Gastrocnemius medialis (tissue), 4 donors: ENCODE measurements around the gene MYCBP2. TPM values are rescaled to one million over a fixed set of nuclear protein-coding genes. Genes with fewer than 3 reads are reported as not detected.
A peak's percentile ranks its signal among the peaks of the same experiment; 100 is the strongest.
"Not testable (repeated sequence)": the region's sequence is repeated elsewhere in the genome, so short reads cannot be mapped to it uniquely, and the experiment has no call there.

Experiments used
- ATAC-seq, 2 donors: fragments of 150-250 bp; one replicate each; pipeline ENCODE4 v1.9.1; 2016
- DNase-seq, 2 donors: peaks; one replicate each; pipeline ENCODE4 v3.0.0-alpha.2; 2019
- H3K27ac ChIP-seq, 4 donors: fragments of 200-600 bp; sonication (generic); 1 replicate in 1 of 4; 2 replicates in 3 of 4; pipeline ENCODE4 v1.5.1; 2016 to 2018; ENCODE audit warnings: mild to moderate bottlenecking in 2 of 4, moderate library complexity in 1 of 4
- H3K27me3 ChIP-seq, 3 donors: fragments of 200-600 bp; sonication (generic) in 2 of 3; 1 replicate in 1 of 3; 2 replicates in 2 of 3; pipeline versions ENCODE4 v1.5.1 to v1.6.0; 2016 to 2019; ENCODE audit warnings: mild to moderate bottlenecking in 1 of 3, moderate library complexity in 1 of 3
- H3K36me3 ChIP-seq, 2 donors: fragments of 200-600 bp; sonication (generic) in 1 of 2; one replicate each; pipeline ENCODE4 v1.5.1; 2017 to 2018
- H3K4me1 ChIP-seq, 2 donors: fragments of 200-600 bp; sonication (generic) in 1 of 2; one replicate each; pipeline ENCODE4 v1.5.1; 2016 to 2017; ENCODE audit warnings: mild to moderate bottlenecking in 2 of 2
- H3K4me3 ChIP-seq, 4 donors: fragments of 200-600 bp; sonication (generic) in 3 of 4; 1 replicate in 1 of 4; 2 replicates in 3 of 4; pipeline ENCODE4 v1.5.1; 2016 to 2019; ENCODE audit warnings: mild to moderate bottlenecking in 2 of 4
- H3K9me3 ChIP-seq, 3 donors: fragments of 200-600 bp; sonication (generic) in 2 of 3; 1 replicate in 1 of 3; 2 replicates in 2 of 3; pipeline ENCODE4 v1.5.1; 2016 to 2019
- POLR2A ChIP-seq, 2 donors: fragments of 450-650 bp; IDR thresholded peaks; one replicate each; pipeline ENCODE4 v1.6.1; 2017; ENCODE audit warnings: antibody characterized with exemption in 2 of 2, mild to moderate bottlenecking in 2 of 2, moderate library complexity in 2 of 2
- in situ Hi-C, 4 donors: fragments of 200-750 bp; cut with MboI; loops; one replicate each; pipeline versions ENCODE4 v1.15.0 to v1.8.0; 2017; ENCODE audit warnings: low sequenced_read_pairs in 4 of 4
- intact Hi-C: fragments of 100-400 bp; cut with DNase I; formaldehyde crosslinking; loops from one replicate; pipeline ENCODE4 v1.15.1; 2023; ENCODE audit warnings: low total_unique reads
- total RNA-seq, 4 donors: library from RNA; depleted of rRNA; stranded (reverse); fragments of >200 nt; gene quantifications; one replicate each; pipeline versions ENCODE4 v1.1.0 to v1.2.3, GENCODE V29; 2016
- TF ChIP-seq, protein P1 (sequence below), 5 experiments: fragments of 450-650 bp in 3 of 5; fragments of 200-600 bp in 2 of 5; sonication (generic) in 2 of 5; IDR thresholded peaks in 4 of 5; conservative IDR thresholded peaks in 1 of 5; 1 replicate in 4 of 5; 2 replicates in 1 of 5; pipeline ENCODE4 v1.5.1; 2016 to 2019; ENCODE audit warnings: antibody characterized with exemption in 5 of 5, mild to moderate bottlenecking in 3 of 5, moderate library complexity in 3 of 5

The MYCBP2 gene
- total RNA-seq, 4 donors from 2014 or later, result 42.1 to 56.9 (median 45.1) TPM

DNA sequence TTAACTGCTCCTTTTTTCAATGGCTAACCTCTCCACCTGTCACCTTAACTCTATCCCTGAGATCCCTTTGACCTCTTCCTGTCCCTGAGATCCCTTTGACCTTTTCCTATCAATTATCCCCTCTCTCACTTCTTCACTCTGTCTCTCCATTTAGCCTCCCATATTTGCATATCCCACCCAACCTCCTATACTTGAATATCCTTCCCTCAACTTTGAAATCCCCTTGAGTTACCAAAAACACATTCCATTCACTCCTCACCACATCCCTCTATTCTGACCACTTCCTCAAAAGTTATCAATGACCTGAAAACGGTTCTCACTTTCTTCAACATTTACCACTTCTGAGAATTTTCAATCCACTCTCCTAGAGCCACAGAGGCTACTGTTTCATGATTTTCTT, 3.0 kb downstream of the MYCBP2 start:
- no peak for DNase-seq
- no peaks in the 10 kb centered on the region for H3K9me3 ChIP-seq
- H3K36me3 ChIP-seq, result no peaks in the 10 kb centered on the region
- no peak for TF ChIP-seq POLR2A (IDR thresholded peaks at IDR 0.05)
- TF ChIP-seq, protein P1, sequence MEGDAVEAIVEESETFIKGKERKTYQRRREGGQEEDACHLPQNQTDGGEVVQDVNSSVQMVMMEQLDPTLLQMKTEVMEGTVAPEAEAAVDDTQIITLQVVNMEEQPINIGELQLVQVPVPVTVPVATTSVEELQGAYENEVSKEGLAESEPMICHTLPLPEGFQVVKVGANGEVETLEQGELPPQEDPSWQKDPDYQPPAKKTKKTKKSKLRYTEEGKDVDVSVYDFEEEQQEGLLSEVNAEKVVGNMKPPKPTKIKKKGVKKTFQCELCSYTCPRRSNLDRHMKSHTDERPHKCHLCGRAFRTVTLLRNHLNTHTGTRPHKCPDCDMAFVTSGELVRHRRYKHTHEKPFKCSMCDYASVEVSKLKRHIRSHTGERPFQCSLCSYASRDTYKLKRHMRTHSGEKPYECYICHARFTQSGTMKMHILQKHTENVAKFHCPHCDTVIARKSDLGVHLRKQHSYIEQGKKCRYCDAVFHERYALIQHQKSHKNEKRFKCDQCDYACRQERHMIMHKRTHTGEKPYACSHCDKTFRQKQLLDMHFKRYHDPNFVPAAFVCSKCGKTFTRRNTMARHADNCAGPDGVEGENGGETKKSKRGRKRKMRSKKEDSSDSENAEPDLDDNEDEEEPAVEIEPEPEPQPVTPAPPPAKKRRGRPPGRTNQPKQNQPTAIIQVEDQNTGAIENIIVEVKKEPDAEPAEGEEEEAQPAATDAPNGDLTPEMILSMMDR (IDR thresholded peaks at IDR 0.05 in 4 of 5, conservative IDR thresholded peaks at IDR 0.05 in 1 of 5), result no peak
- no peak for ATAC-seq
- no peak overlapping the region for H3K27ac ChIP-seq
- intact Hi-C loops, result no loop called here
- H3K27me3 ChIP-seq, result no peaks in the 10 kb centered on the region
- peaks cover 33 to 53% of the 10 kb centered on the region in 2 donors for H3K4me1 ChIP-seq
- in situ Hi-C loops, result loop anchor here in 1 of 4 donors (25.0 kb wide), 1 partner anchor 163 kb away; no protein-coding TSS in a partner anchor
- H3K4me3 ChIP-seq, result no peak overlapping the region

DNA sequence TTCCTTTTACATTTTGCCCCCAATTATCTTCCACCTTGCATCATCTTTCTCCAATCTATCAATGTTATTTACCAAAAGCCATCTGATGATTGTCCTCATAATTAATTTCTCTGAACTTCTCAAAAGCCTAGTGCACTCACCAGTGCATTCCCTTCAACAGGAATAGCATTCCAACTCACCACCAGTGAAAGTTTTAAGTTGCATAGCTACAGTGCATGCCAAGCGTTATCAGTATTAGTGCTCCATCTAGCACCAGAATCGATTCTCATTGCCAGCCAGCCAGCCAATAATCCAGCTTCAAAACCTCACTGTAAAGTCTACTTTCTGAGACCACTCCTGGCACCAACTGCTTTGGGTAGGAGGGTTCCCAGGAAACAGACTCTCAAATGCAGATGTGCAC, 7.4 kb downstream of the MYCBP2 start:
- H3K4me1 ChIP-seq, result peaks cover 32 to 39% of the 10 kb centered on the region in 2 donors
- DNase-seq (no peak), ATAC-seq (no peak)
- H3K9me3 ChIP-seq, result no peaks in the 10 kb centered on the region
- intact Hi-C loops (no loop called here), in situ Hi-C loops (loop anchor here in 1 of 4 donors (25.0 kb wide), 1 partner anchor 168 kb away; no protein-coding TSS in a partner anchor)
- H3K4me3 ChIP-seq, result no peak overlapping the region
- no peaks in the 10 kb centered on the region for H3K36me3 ChIP-seq
- no peaks in the 10 kb centered on the region for H3K27me3 ChIP-seq
- H3K27ac ChIP-seq, result no peak overlapping the region
- TF ChIP-seq POLR2A (IDR thresholded peaks at IDR 0.05), result no peak
- TF ChIP-seq, protein P1 (IDR thresholded peaks at IDR 0.05 in 4 of 5, conservative IDR thresholded peaks at IDR 0.05 in 1 of 5), result no peak

DNA sequence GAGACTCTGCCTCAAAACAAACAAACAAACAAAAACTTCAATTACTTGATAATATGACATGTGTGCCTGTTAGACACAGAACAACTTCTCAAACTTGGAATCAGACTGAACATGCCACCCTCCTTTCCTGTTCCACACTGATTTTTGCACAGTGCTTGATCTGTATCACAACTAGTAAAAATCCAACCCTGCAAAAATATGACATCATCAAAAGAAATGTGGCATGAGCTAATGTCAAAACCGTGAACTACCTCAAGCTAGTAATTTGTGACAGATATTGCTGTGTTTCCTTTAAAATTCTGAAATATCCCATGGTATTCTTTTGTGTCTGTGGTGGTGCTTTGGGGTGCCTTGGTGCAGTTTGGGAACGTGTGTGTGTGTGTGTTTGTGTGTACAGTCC, 8.2 kb downstream of the MYCBP2 start:
- ATAC-seq (no peak), DNase-seq (no peak)
- Histone ChIP-seq H3K27me3 (no peaks in the 10 kb centered on the region), H3K36me3 (no peaks in the 10 kb centered on the region), H3K4me3 (no peak overlapping the region), H3K4me1 (peaks cover 24 to 34% of the 10 kb centered on the region in 2 donors), H3K27ac (no peak overlapping the region), H3K9me3 (no peaks in the 10 kb centered on the region)
- in situ Hi-C loops, result loop anchor here in 1 of 4 donors (25.0 kb wide), 1 partner anchor 169 kb away; no protein-coding TSS in a partner anchor
- TF ChIP-seq POLR2A (IDR thresholded peaks at IDR 0.05), result no peak
- TF ChIP-seq, protein P1 (IDR thresholded peaks at IDR 0.05 in 4 of 5, conservative IDR thresholded peaks at IDR 0.05 in 1 of 5), result no peak
- intact Hi-C loops, result no loop called here

DNA sequence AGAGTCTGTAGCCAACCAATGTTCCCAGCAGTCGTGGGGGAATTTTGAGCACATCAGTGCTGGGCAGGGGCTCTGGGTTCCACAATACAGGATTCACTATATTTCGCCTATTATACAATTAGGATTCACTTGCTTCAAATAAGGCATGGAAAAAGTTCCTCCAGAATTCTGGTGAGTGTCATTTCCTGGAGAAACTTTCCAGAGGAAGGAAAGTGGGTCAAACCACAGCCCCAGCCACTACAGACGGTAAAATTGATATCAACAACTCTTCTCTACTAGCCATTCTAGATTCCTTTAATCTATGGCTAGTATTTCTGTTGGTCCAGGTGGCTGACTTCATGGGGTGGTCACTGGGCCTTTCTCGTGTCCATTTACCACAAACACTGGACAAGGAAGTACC, 10.5 kb downstream of the MYCBP2 start:
- H3K36me3 ChIP-seq, result no peaks in the 10 kb centered on the region
- TF ChIP-seq, protein P1 (IDR thresholded peaks at IDR 0.05 in 4 of 5, conservative IDR thresholded peaks at IDR 0.05 in 1 of 5), result no peak
- TF ChIP-seq POLR2A (IDR thresholded peaks at IDR 0.05), result no peak
- ATAC-seq (peak in 1 of 2 donors; percentile 33), DNase-seq (no peak)
- in situ Hi-C loops, result loop anchor here in 1 of 4 donors (25.0 kb wide), 1 partner anchor 171 kb away; no protein-coding TSS in a partner anchor
- no peaks in the 10 kb centered on the region for H3K9me3 ChIP-seq
- no peaks in the 10 kb centered on the region for H3K27me3 ChIP-seq
- intact Hi-C loops, result no loop called here
- peaks cover 31 to 33% of the 10 kb centered on the region in 2 donors for H3K4me1 ChIP-seq
- peak overlapping the region; percentile 24 to 62 (median 36) for H3K27ac ChIP-seq
- no peak overlapping the region for H3K4me3 ChIP-seq

DNA sequence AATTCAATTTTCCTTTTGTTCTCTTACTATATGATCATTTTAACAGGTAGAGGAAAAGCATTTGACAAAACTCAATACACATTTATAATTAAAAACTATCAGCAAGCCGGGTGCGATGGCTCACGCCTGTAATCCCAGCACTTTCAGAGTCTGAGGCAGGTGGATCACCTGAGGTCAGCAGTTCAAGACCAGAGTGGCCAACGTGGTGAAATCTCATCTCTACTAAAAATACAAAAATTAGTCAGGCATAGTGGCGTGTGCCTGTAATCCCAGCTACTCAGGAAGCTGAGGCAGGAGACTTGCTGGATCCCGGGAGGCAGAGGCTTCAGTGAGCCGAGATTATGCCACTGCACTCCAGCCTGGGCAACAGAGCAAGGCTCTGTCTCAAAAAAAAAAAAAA, 11.4 kb downstream of the MYCBP2 start:
- H3K9me3 ChIP-seq, H3K27me3 ChIP-seq, intact Hi-C loops, H3K36me3 ChIP-seq, DNase-seq, H3K4me3 ChIP-seq: not testable (repeated sequence)
- ATAC-seq, result peak; percentile 21 to 44
- in situ Hi-C loops, result loop anchor here in 1 of 4 donors (25.0 kb wide), 1 partner anchor 172 kb away; no protein-coding TSS in a partner anchor
- Histone ChIP-seq H3K27ac (peak overlapping the region in 2 of 4 donors; percentile 37 to 42), H3K4me1 (peaks cover 40 to 41% of the 10 kb centered on the region in 2 donors)
